CD4-positive, alpha-beta T cell (primary cell): ENCODE results near the gene VPS13A. TPM values are rescaled to one million over a fixed set of nuclear protein-coding genes. Genes with fewer than 3 reads are reported as not detected.
"Not testable (repeated sequence)": the region's sequence is repeated elsewhere in the genome, so short reads cannot be mapped to it uniquely, and the experiment has no call there.

Experiments used
- ATAC-seq: fragments of 200-7000 bp; cut with Tn5 transposase; one replicate; pipeline ENCODE4 v1.10.0; 2022; ENCODE audit warnings: mild to moderate bottlenecking; ENCODE audit not compliant: poor library complexity
- CTCF ChIA-PET: fragments of 350-600 bp; sonication (Branson Sonifier 250); formaldehyde crosslinking; loops from one replicate; lab custom pipeline; 2021; ENCODE audit warnings: antibody characterized with exemption, inconsistent platforms; lab: Charles Lee
- POLR2A ChIA-PET: fragments of 350-600 bp; sonication (Branson Sonifier 250); formaldehyde crosslinking; loops from one replicate; lab custom pipeline; 2021; ENCODE audit warnings: antibody characterized with exemption, inconsistent platforms; lab: Charles Lee
- DNase-seq, 14 experiments: peaks; one replicate each; pipeline ENCODE4 v3.0.0-alpha.2; 2013 to 2020; ENCODE audit warnings: mixed read lengths in 2 of 14
- H3K27ac ChIP-seq, 2 donors: one replicate each; pipeline versions ENCODE4 v1.5.1 to v1.7.0; 2013; ENCODE audit warnings: low read length in 2 of 2, low read depth in 1 of 2, mild to moderate bottlenecking in 1 of 2
- H3K27me3 ChIP-seq, 2 experiments: 1 replicate in 1 of 2; 2 replicates in 1 of 2; pipeline versions ENCODE4 v1.6.1 to v1.7.0; 2013; ENCODE audit warnings: low read length in 2 of 2, control low read depth in 1 of 2, mild to moderate bottlenecking in 1 of 2, moderate library complexity in 1 of 2; ENCODE audit not compliant: insufficient read depth in 2 of 2, control insufficient read depth in 1 of 2
- H3K36me3 ChIP-seq: one replicate; pipeline ENCODE4 v1.6.1; 2013; ENCODE audit warnings: low read length, control low read depth; ENCODE audit not compliant: insufficient read depth
- H3K4me1 ChIP-seq: one replicate; pipeline ENCODE4 v1.6.1; 2013; ENCODE audit warnings: low read length, control low read depth; ENCODE audit not compliant: insufficient read depth
- H3K4me3 ChIP-seq: one replicate; pipeline ENCODE4 v1.5.1; 2013; ENCODE audit warnings: mild to moderate bottlenecking, low read length, moderate library complexity
- H3K9me3 ChIP-seq, 2 experiments: 1 replicate in 1 of 2; 2 replicates in 1 of 2; pipeline versions ENCODE4 v1.6.1 to v1.7.0; 2013; ENCODE audit warnings: low read length in 2 of 2, mild to moderate bottlenecking in 2 of 2, control low read depth in 1 of 2, moderate library complexity in 1 of 2; ENCODE audit not compliant: control insufficient read depth in 1 of 2, insufficient read depth in 1 of 2
- H3K27ac Mint-ChIP-seq: one replicate; pipeline ENCODE4 v1.8.0; 2020; ENCODE audit warnings: mixed read lengths
- H3K27me3 Mint-ChIP-seq: one replicate; pipeline ENCODE4 v1.8.0; 2021; ENCODE audit warnings: mixed read lengths
- H3K36me3 Mint-ChIP-seq: one replicate; pipeline ENCODE4 v1.8.0; 2021; ENCODE audit warnings: low read depth, mixed read lengths
- H3K4me1 Mint-ChIP-seq: one replicate; pipeline ENCODE4 v1.8.0; 2021; ENCODE audit warnings: low read depth, mixed read lengths
- H3K4me3 Mint-ChIP-seq: one replicate; pipeline ENCODE4 v1.8.0; 2020; ENCODE audit warnings: mild to moderate bottlenecking, mixed read lengths
- H3K9me3 Mint-ChIP-seq: one replicate; pipeline ENCODE4 v1.8.0; 2020; ENCODE audit warnings: mixed read lengths
- CTCF ChIP-seq: fragments of 200-600 bp; IDR thresholded peaks from one replicate; pipeline ENCODE4 v1.8.0; 2022; ENCODE audit warnings: antibody characterized with exemption, mild to moderate bottlenecking
- intact Hi-C, 2 experiments: fragments of 100-400 bp; cut with DNase I in 1 of 2; cut with micrococcal nuclease in 1 of 2; formaldehyde crosslinking; loops; one replicate each; pipeline versions ENCODE4 v1.15.1 to v1.9.0; 2023 to 2025; cut with DNase I, micrococcal nuclease
- total RNA-seq, 174 experiments: library from RNA in 2 of 174; stranded (reverse) in 2 of 174; gene quantifications; one replicate each; pipeline ENCODE4 v1.2.3 and lab custom pipeline; 2021 to 2026

VPS13A gene
- total RNA-seq, 2 experiments from 2014 or later = 37.3 to 41.1 TPM

DNA sequence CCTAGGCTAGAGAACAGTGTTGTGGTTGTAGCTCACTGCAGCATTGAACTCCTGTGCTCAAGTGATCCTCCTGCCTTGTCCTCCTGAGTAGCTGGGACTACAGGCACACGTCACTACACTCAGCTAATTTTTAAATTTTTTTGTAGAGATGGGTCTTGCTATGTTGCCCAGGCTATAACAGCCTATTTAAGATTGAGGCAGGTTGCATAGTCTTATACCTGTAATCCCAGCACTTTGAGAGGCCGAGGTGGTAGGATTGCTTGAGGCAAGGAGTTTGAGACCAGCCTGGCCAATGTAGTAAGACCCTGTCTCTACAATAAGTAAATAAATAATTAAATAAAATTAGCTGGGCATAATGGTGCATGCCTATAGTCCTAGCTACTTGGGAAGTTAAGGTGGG is 79.9 kb downstream of the VPS13A start:
- ChIA-PET CTCF (no interaction called here), POLR2A (no interaction called here)
- Mint-ChIP-seq H3K4me1 (no peaks in the 10 kb centered on the region), H3K4me3 (no peak overlapping the region), H3K27me3 (no peaks in the 10 kb centered on the region), H3K27ac (no peak overlapping the region), H3K9me3 (peaks cover 12% of the 10 kb centered on the region), H3K36me3 (peaks cover 93% of the 10 kb centered on the region)
- TF ChIP-seq CTCF = no peak
- no peaks in the 10 kb centered on the region for H3K27me3 ChIP-seq
- H3K27ac ChIP-seq = no peak overlapping the region
- H3K9me3 ChIP-seq = peaks cover 0 to 5% of the 10 kb centered on the region in 2 experiments
- intact Hi-C loops = no loop called here
- no peaks in the 10 kb centered on the region for H3K4me1 ChIP-seq
- peaks cover 24% of the 10 kb centered on the region for H3K36me3 ChIP-seq
- no peak for DNase-seq
- ATAC-seq = no peak
- H3K4me3 ChIP-seq = no peak overlapping the region

- ChIA-PET CTCF (no interaction called here), POLR2A (no interaction called here)
- no peaks in the 10 kb centered on the region for H3K27me3 Mint-ChIP-seq
- H3K9me3 ChIP-seq = no peaks in the 10 kb centered on the region
- H3K4me3 Mint-ChIP-seq = no peak overlapping the region
- no peaks in the 10 kb centered on the region for H3K4me1 Mint-ChIP-seq
- DNase-seq (no peak), ATAC-seq (no peak)
- no peaks in the 10 kb centered on the region for H3K4me1 ChIP-seq
- H3K4me3 ChIP-seq = no peak overlapping the region
- H3K36me3 ChIP-seq = peaks cover 10% of the 10 kb centered on the region
- intact Hi-C loops = no loop called here
- H3K27ac ChIP-seq = no peak overlapping the region
- no peaks in the 10 kb centered on the region for H3K27me3 ChIP-seq
- TF ChIP-seq CTCF = no peak
- H3K27ac Mint-ChIP-seq = no peak overlapping the region
- H3K9me3 Mint-ChIP-seq = peaks cover 5% of the 10 kb centered on the region
- H3K36me3 Mint-ChIP-seq = peaks cover 90% of the 10 kb centered on the region
Measured at GRCh38 chr9:77261605-77262004, 84.3 kb downstream of the VPS13A start.

GRCh38 chr9:77267762-77268161 is 90.4 kb downstream of the VPS13A start:
- H3K4me1 ChIP-seq, POLR2A ChIA-PET, H3K27me3 ChIP-seq, H3K36me3 ChIP-seq, ATAC-seq, H3K9me3 ChIP-seq, H3K27me3 Mint-ChIP-seq, H3K4me3 Mint-ChIP-seq, H3K27ac ChIP-seq, H3K4me1 Mint-ChIP-seq, DNase-seq, CTCF ChIA-PET, H3K27ac Mint-ChIP-seq, intact Hi-C loops, H3K9me3 Mint-ChIP-seq, H3K4me3 ChIP-seq: not testable (repeated sequence)
- H3K36me3 Mint-ChIP-seq = peaks cover 85% of the 10 kb centered on the region

- no peaks in the 10 kb centered on the region for H3K4me1 ChIP-seq
- H3K9me3 ChIP-seq = no peaks in the 10 kb centered on the region
- H3K36me3 ChIP-seq = peaks cover 10% of the 10 kb centered on the region
- H3K27ac ChIP-seq = no peak overlapping the region
- ChIA-PET POLR2A (no interaction called here), CTCF (no interaction called here)
- ATAC-seq (no peak), DNase-seq (no peak)
- Mint-ChIP-seq H3K27ac (no peak overlapping the region), H3K4me1 (no peaks in the 10 kb centered on the region), H3K4me3 (no peak overlapping the region), H3K36me3 (peaks cover 66% of the 10 kb centered on the region), H3K9me3 (peaks cover under 1% of the 10 kb centered on the region), H3K27me3 (no peaks in the 10 kb centered on the region)
- intact Hi-C loops = no loop called here
- no peak for TF ChIP-seq CTCF
- no peak overlapping the region for H3K4me3 ChIP-seq
- no peaks in the 10 kb centered on the region for H3K27me3 ChIP-seq
Measured at GRCh38 chr9:77271023-77271690, 93.8 kb downstream of the VPS13A start.
